GM18508 (cell line): ENCODE data around the gene NDST3.

ENCODE experiments used
- ATAC-seq: cut with Tn5 transposase; IDR thresholded peaks from one replicate; pipeline ENCODE4 v1.9.1; 2021; ENCODE audit warnings: moderate number of reproducible peaks; ENCODE audit not compliant: insufficient read depth, unreplicated experiment

Gene NDST3

GRCh38 chr4:118034053-118034785 is at the start of gene NDST3:
Gene NDST3 (plus strand): TSS chr4:118034486. CDS start chr4:118053911, 19,425 bp downstream.
- peak; percentile 80 for ATAC-seq

GRCh38 chr4:117986321-117986720 is 48.0 kb upstream of the NDST3 start:
- no peak for ATAC-seq

- ATAC-seq = no peak
Measured at GRCh38 chr4:117987464-117987863, 46.8 kb upstream of the NDST3 start.

- no peak for ATAC-seq
Measured at GRCh38 chr4:117996891-117997290, 37.4 kb upstream of the NDST3 start.

- ATAC-seq = no peak
Measured at GRCh38 chr4:118004088-118004487, 30.2 kb upstream of the NDST3 start.

- ATAC-seq = no peak
Measured at GRCh38 chr4:118005883-118006282, 28.4 kb upstream of the NDST3 start.

- ATAC-seq = no peak
Measured at GRCh38 chr4:118012142-118012541, 22.1 kb upstream of the NDST3 start.

GRCh38 chr4:118014831-118015230 is 19.5 kb upstream of the NDST3 start:
- no peak for ATAC-seq

GRCh38 chr4:118018381-118019145 is 15.7 kb upstream of the NDST3 start:
- no peak for ATAC-seq

GRCh38 chr4:118026806-118027205 is 7.5 kb upstream of the NDST3 start:
- no peak for ATAC-seq

- no peak for ATAC-seq
Measured at GRCh38 chr4:118029224-118029623, 5.1 kb upstream of the NDST3 start.

GRCh38 chr4:118032691-118033090 is 1.6 kb upstream of the NDST3 start:
- no peak for ATAC-seq

GRCh38 chr4:118033148-118034052 is 886 bp upstream of the NDST3 start:
- no peak for ATAC-seq

GRCh38 chr4:118035309-118035708 is 1.0 kb downstream of the NDST3 start:
- ATAC-seq = no peak

- ATAC-seq = no peak
Measured at GRCh38 chr4:118036336-118036735, 2.0 kb downstream of the NDST3 start.

GRCh38 chr4:118037955-118038354 is 3.7 kb downstream of the NDST3 start:
- ATAC-seq = no peak

GRCh38 chr4:118046323-118046722 is 12.0 kb downstream of the NDST3 start:
- no peak for ATAC-seq

- ATAC-seq = no peak
Measured at GRCh38 chr4:118047043-118047442, 12.8 kb downstream of the NDST3 start.

- no peak for ATAC-seq
Measured at GRCh38 chr4:118058955-118059354, 24.7 kb downstream of the NDST3 start.

GRCh38 chr4:118059397-118059796 is 25.1 kb downstream of the NDST3 start:
- ATAC-seq = no peak
